ENCODE measurements around the gene HBE1. TPM values are rescaled to one million over a fixed set of nuclear protein-coding genes. Genes with fewer than 3 reads are reported as not detected.
"Not testable (repeated sequence)": the region's sequence is repeated elsewhere in the genome, so short reads cannot be mapped to it uniquely, and the experiment has no call there.

The HBE1 gene
- total RNA-seq (not detected in 2 replicates), polyA plus RNA-seq (not detected in 2 replicates), polyA minus RNA-seq (8.3 and 23.1 TPM in 2 replicates)
- total RNA-seq (2013), result 0.35 TPM

DNA sequence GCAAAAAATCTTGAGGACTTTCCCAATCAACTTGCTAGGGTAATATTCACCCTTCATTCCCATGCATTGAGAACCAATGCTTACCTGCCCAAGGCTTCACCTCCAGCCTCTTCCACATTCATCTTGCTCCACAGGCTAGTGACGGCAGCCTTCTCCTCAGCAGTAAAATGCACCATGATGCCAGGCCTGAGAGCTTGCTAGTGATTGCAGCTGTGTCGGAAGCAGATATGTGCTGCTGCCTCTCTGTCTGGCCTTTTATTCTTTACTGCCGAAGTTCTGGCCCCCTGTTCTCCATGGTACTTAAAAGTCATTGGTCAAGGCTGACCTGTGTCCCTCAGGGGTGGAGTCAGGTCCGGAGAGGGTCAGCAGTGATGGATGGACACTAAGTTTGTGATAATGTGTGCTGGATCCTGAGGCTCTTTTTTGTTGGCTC lies at the start of gene HBE1:
Gene HBE1, minus strand, starts transcription at position 231 of the 433 bp plus-strand sequence. Its CDS starts 55 bp downstream, at position 176.
- no peak within 1 kb of the TSS for H3K4me3 Mint-ChIP-seq
- intact Hi-C loops (cut with micrococcal nuclease), result no loop called here

GRCh38 chr11:5317292-5317691 lies 47.5 kb upstream of the HBE1 start:
- Histone ChIP-seq H3K79me2 (ENCODE audit: control insufficient read depth, insufficient read depth, low read length) (no peaks in the 10 kb centered on the region), H3K9me3 (ENCODE audit: control extremely low read depth in 1 of 3, control insufficient read depth in 2 of 3, insufficient read depth in 1 of 3, low read length in 2 of 3) (no peaks in the 10 kb centered on the region), H4K20me1 (ENCODE audit: control insufficient read depth, insufficient read depth, low read length, poor library complexity, severe bottlenecking) (no peaks in the 10 kb centered on the region), H3K9ac (ENCODE audit: low read length) (no peak overlapping the region), H3K27ac (ENCODE audit: low read length in 2 of 2) (no peak overlapping the region), H3K27me3 (replicated peaks in 1 of 4; ENCODE audit: control extremely low read depth in 1 of 4, control insufficient read depth in 3 of 4, insufficient read depth in 4 of 4, low read length in 3 of 4) (no peaks in the 10 kb centered on the region), H3K4me2 (replicated peaks; ENCODE audit: low read depth, low read length, poor library complexity, severe bottlenecking) (no peak overlapping the region), H3K4me1 (ENCODE audit: control insufficient read depth in 2 of 2, insufficient read depth in 2 of 2, low read length in 2 of 2) (no peaks in the 10 kb centered on the region), H3K36me3 (replicated peaks in 1 of 2; ENCODE audit: control extremely low read depth in 1 of 2, control insufficient read depth in 1 of 2, extremely low read depth in 1 of 2, insufficient read depth in 2 of 2, low read length in 1 of 2) (no peaks in the 10 kb centered on the region), H3K4me3 (ENCODE audit: control extremely low read depth in 1 of 5, extremely low read depth in 1 of 5, insufficient read depth in 1 of 5, low read depth in 2 of 5, low read length in 4 of 5) (no peak overlapping the region), H2AFZ (ENCODE audit: insufficient read depth, low read depth, low read length, poor library complexity, severe bottlenecking) (no peak overlapping the region)
- WGBS (ENCODE audit: insufficient coverage), result no CpG with 5 or more reads among the region's 5 CpGs
- ChIA-PET POLR2A (no interaction called here), CTCF (no interaction called here)
- H3K9me3 Mint-ChIP-seq (ENCODE audit: insufficient read depth), result peaks cover 2% of the 10 kb centered on the region
- intact Hi-C loops (cut with micrococcal nuclease), result no loop called here
- DNase-seq (no peak), ATAC-seq (ENCODE audit: low read depth) (no peak)
- no peak overlapping the region for H3K4me3 Mint-ChIP-seq
- H3K4me1 Mint-ChIP-seq, result no peaks in the 10 kb centered on the region
- H3K27me3 Mint-ChIP-seq, result no peaks in the 10 kb centered on the region
- H3K27ac Mint-ChIP-seq, result no peak overlapping the region
- no peak for TF ChIP-seq EZH2 (IDR thresholded peaks at IDR 0.05; ENCODE audit: borderline replicate concordance, insufficient read depth, low read depth, low read length, poor library complexity, severe bottlenecking)
- TF ChIP-seq, protein P1, sequence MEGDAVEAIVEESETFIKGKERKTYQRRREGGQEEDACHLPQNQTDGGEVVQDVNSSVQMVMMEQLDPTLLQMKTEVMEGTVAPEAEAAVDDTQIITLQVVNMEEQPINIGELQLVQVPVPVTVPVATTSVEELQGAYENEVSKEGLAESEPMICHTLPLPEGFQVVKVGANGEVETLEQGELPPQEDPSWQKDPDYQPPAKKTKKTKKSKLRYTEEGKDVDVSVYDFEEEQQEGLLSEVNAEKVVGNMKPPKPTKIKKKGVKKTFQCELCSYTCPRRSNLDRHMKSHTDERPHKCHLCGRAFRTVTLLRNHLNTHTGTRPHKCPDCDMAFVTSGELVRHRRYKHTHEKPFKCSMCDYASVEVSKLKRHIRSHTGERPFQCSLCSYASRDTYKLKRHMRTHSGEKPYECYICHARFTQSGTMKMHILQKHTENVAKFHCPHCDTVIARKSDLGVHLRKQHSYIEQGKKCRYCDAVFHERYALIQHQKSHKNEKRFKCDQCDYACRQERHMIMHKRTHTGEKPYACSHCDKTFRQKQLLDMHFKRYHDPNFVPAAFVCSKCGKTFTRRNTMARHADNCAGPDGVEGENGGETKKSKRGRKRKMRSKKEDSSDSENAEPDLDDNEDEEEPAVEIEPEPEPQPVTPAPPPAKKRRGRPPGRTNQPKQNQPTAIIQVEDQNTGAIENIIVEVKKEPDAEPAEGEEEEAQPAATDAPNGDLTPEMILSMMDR (IDR thresholded peaks at IDR 0.05), result no peak

More for the DNA sequence above, at the start of gene HBE1:
- DNase-seq, result no peak
- Histone ChIP-seq H3K4me3 (ENCODE audit: control extremely low read depth in 1 of 5, extremely low read depth in 1 of 5, insufficient read depth in 1 of 5, low read depth in 2 of 5, low read length in 4 of 5) (no peak within 1 kb of the TSS), H3K9ac (ENCODE audit: low read length) (no peak within 1 kb of the TSS), H3K9me3 (ENCODE audit: control extremely low read depth in 1 of 3, control insufficient read depth in 2 of 3, insufficient read depth in 1 of 3, low read length in 2 of 3) (no peaks in the 10 kb centered on the region), H3K4me1 (ENCODE audit: control insufficient read depth in 2 of 2, insufficient read depth in 2 of 2, low read length in 2 of 2) (no peaks in the 10 kb centered on the region), H3K27me3 (replicated peaks in 1 of 4; ENCODE audit: control extremely low read depth in 1 of 4, control insufficient read depth in 3 of 4, insufficient read depth in 4 of 4, low read length in 3 of 4) (peaks cover 0 to 2% (median 0%) of the 10 kb centered on the region in 4 experiments), H3K4me2 (replicated peaks; ENCODE audit: low read depth, low read length, poor library complexity, severe bottlenecking) (no peak within 1 kb of the TSS), H2AFZ (ENCODE audit: insufficient read depth, low read depth, low read length, poor library complexity, severe bottlenecking) (no peak within 1 kb of the TSS), H3K79me2 (ENCODE audit: control insufficient read depth, insufficient read depth, low read length) (no peaks in the 10 kb centered on the region), H3K36me3 (replicated peaks in 1 of 2; ENCODE audit: control extremely low read depth in 1 of 2, control insufficient read depth in 1 of 2, extremely low read depth in 1 of 2, insufficient read depth in 2 of 2, low read length in 1 of 2) (no peaks in the 10 kb centered on the region), H3K27ac (ENCODE audit: low read length in 2 of 2) (no peak within 1 kb of the TSS), H4K20me1 (ENCODE audit: control insufficient read depth, insufficient read depth, low read length, poor library complexity, severe bottlenecking) (no peaks in the 10 kb centered on the region)
- ChIA-PET POLR2A (no interaction called here), CTCF (no interaction called here)
- no peak for ATAC-seq (ENCODE audit: low read depth)
- Mint-ChIP-seq H3K4me1 (no peaks in the 10 kb centered on the region), H3K27me3 (no peaks in the 10 kb centered on the region), H3K9me3 (ENCODE audit: insufficient read depth) (no peaks in the 10 kb centered on the region), H3K27ac (no peak within 1 kb of the TSS)
- 100% methylated on average over 3 of the region's 4 CpGs for WGBS (ENCODE audit: insufficient coverage)
- TF ChIP-seq, protein P1 (IDR thresholded peaks at IDR 0.05), result no peak
- TF ChIP-seq EZH2 (IDR thresholded peaks at IDR 0.05; ENCODE audit: borderline replicate concordance, insufficient read depth, low read depth, low read length, poor library complexity, severe bottlenecking), result no peak

DNA sequence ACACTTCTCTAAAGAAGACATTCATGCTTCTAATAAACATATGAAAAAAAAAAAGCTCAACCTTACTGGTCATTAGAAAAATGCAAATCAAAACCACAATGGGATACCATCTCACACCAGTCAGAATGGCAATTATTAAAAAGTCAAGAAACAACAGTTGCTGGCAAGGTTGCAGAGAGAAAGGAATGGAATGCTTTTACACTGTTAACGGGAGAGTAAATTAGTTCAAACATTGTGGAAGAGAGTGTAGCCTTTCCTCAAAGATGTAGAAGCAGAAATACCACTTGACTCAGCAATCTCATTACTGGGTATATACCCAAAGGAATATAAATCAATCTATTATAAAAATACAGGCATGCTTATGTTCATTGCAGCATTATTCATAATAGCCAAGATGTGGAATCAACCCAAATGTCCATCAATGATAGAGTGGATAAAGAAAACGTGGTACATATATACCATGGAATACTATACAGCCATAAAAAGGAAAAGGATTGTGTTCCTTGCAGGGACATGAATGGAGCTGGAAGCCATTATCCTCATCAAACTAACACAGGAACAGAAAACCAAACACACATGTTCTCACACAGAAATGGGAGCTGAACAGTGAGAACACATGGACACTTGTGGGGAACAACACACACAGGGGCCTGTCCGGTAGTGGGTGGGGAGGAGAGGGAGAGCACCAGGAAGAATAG lies 43.7 kb upstream of the HBE1 start:
- H3K4me2 ChIP-seq (replicated peaks; ENCODE audit: low read depth, low read length, poor library complexity, severe bottlenecking); H3K79me2 ChIP-seq (ENCODE audit: control insufficient read depth, insufficient read depth, low read length); H3K27ac ChIP-seq (ENCODE audit: low read length in 2 of 2); H3K4me1 ChIP-seq (ENCODE audit: control insufficient read depth in 2 of 2, insufficient read depth in 2 of 2, low read length in 2 of 2); H3K36me3 ChIP-seq (replicated peaks in 1 of 2; ENCODE audit: control extremely low read depth in 1 of 2, control insufficient read depth in 1 of 2, extremely low read depth in 1 of 2, insufficient read depth in 2 of 2, low read length in 1 of 2); H3K9me3 Mint-ChIP-seq (ENCODE audit: insufficient read depth); ATAC-seq (ENCODE audit: low read depth); H3K9me3 ChIP-seq (ENCODE audit: control extremely low read depth in 1 of 3, control insufficient read depth in 2 of 3, insufficient read depth in 1 of 3, low read length in 2 of 3); H3K27me3 Mint-ChIP-seq; H3K4me3 ChIP-seq (ENCODE audit: control extremely low read depth in 1 of 5, extremely low read depth in 1 of 5, insufficient read depth in 1 of 5, low read depth in 2 of 5, low read length in 4 of 5); H3K9ac ChIP-seq (ENCODE audit: low read length); H3K4me1 Mint-ChIP-seq; H3K27ac Mint-ChIP-seq; H3K4me3 Mint-ChIP-seq; POLR2A ChIA-PET; H4K20me1 ChIP-seq (ENCODE audit: control insufficient read depth, insufficient read depth, low read length, poor library complexity, severe bottlenecking); CTCF ChIA-PET; intact Hi-C loops (cut with micrococcal nuclease); H3K27me3 ChIP-seq (replicated peaks in 1 of 4; ENCODE audit: control extremely low read depth in 1 of 4, control insufficient read depth in 3 of 4, insufficient read depth in 4 of 4, low read length in 3 of 4); DNase-seq; H2AFZ ChIP-seq (ENCODE audit: insufficient read depth, low read depth, low read length, poor library complexity, severe bottlenecking): not testable (repeated sequence)
- no CpG with 5 or more reads among the region's 3 CpGs for WGBS (ENCODE audit: insufficient coverage)

Measured in B cell (primary cell).